K562 (cell line): ENCODE data around the gene CCL22. TPM values are rescaled to one million over a fixed set of nuclear protein-coding genes. Genes with fewer than 3 reads are reported as not detected.

Experiments
- ATAC-seq: fragments of 200-7000 bp; cut with Tn5 transposase; 3 replicates; pipeline ENCODE4 v1.9.1; 2020; ENCODE audit warnings: moderate library complexity
- BruUV-seq: library from RNA; stranded (reverse); fragments of 400-500 nt; replicated peaks from 2 replicates; lab custom pipeline; 2021; lab: Mats Ljungman, UMichigan
- CTCF ChIA-PET: fragments of 300-600 bp; formaldehyde crosslinking; extraction: SDS; loops from one replicate; lab custom pipeline; 2021; ENCODE audit warnings: low intra/inter-chr PET ratio; lab: Yijun Ruan, JAX
- POLR2A ChIA-PET: fragments of 300-600, 350-650 bp; sonication (Branson Sonifier 250); formaldehyde crosslinking; extraction: SDS; loops from one replicate; lab custom pipeline; 2021; ENCODE audit warnings: antibody characterized with exemption, inconsistent platforms; lab: Yijun Ruan, JAX
- DNase-seq, 4 experiments: peaks; one replicate each; pipeline versions ENCODE4 v3.0.0 to v3.0.0-alpha.2; 2011 to 2018; ENCODE audit warnings: low spot score in 3 of 4, mixed read lengths in 3 of 4; ENCODE audit errors: extremely low read depth in 1 of 4
- FAIRE-seq: peaks from 2 replicates; lab custom pipeline; 2011; peaks lifted over from hg19 to GRCh38; lab: Jason Lieb, UNC
- H2AFZ ChIP-seq: 2 replicates; pipeline ENCODE4 v1.6.0; 2011; ENCODE audit warnings: low read depth, low read length, control low read depth, inconsistent platforms
- H3K27ac ChIP-seq: fragments of 200-600 bp; 3 replicates; pipeline ENCODE4 v1.8.0; 2011; ENCODE audit warnings: low read depth, mild to moderate bottlenecking, control low read depth, inconsistent platforms, low read length, moderate library complexity, mixed read lengths; ENCODE audit errors: extremely low read depth
- H3K27me3 ChIP-seq, 2 experiments: fragments of 300-600 bp in 1 of 2; 2 replicates in 1 of 2; 3 replicates in 1 of 2; pipeline versions ENCODE4 v1.6.0 to v1.8.0; 2011; ENCODE audit warnings: inconsistent platforms in 2 of 2, low read length in 2 of 2, mild to moderate bottlenecking in 1 of 2, mixed read lengths in 1 of 2, moderate library complexity in 1 of 2; ENCODE audit not compliant: control insufficient read depth in 2 of 2, insufficient read depth in 2 of 2
- H3K36me3 ChIP-seq: fragments of 300-600 bp; 3 replicates; pipeline ENCODE4 v1.8.0; 2011; ENCODE audit warnings: mild to moderate bottlenecking, low read length, inconsistent platforms; ENCODE audit not compliant: control insufficient read depth, insufficient read depth
- H3K4me1 ChIP-seq, 2 experiments: fragments of 200-600 bp in 1 of 2; replicated peaks in 1 of 2; 2 replicates in 1 of 2; 3 replicates in 1 of 2; pipeline versions ENCODE4 v1.5.1 to v1.8.0; 2011; ENCODE audit warnings: inconsistent platforms in 2 of 2, low read length in 2 of 2, mild to moderate bottlenecking in 1 of 2, mixed read lengths in 1 of 2, moderate library complexity in 1 of 2; ENCODE audit not compliant: control insufficient read depth in 2 of 2, insufficient read depth in 2 of 2
- H3K4me2 ChIP-seq: 2 replicates; pipeline ENCODE4 v1.6.1; 2011; ENCODE audit warnings: low read length, control low read depth, inconsistent platforms, mixed read lengths; ENCODE audit not compliant: insufficient read depth
- H3K4me3 ChIP-seq: fragments of 200-600 bp; sonication (generic), shearing (Covaris generic); 2 replicates; pipeline ENCODE4 v1.5.1; 2016; ENCODE audit warnings: control low read depth, inconsistent platforms
- H3K79me2 ChIP-seq: fragments of 200-600 bp; 3 replicates; pipeline ENCODE4 v1.8.0; 2011; ENCODE audit warnings: low read length, inconsistent platforms; ENCODE audit not compliant: control insufficient read depth, insufficient read depth
- H3K9ac ChIP-seq, 2 experiments: 2 replicates each; pipeline versions ENCODE4 v1.6.0 to v1.6.1; 2011; ENCODE audit warnings: low read depth in 2 of 2, low read length in 2 of 2, control low read depth in 1 of 2, inconsistent platforms in 1 of 2, mild to moderate bottlenecking in 1 of 2, mixed read lengths in 1 of 2; ENCODE audit not compliant: insufficient read depth in 1 of 2
- H3K9me1 ChIP-seq: one replicate; pipeline ENCODE4 v1.6.0; 2011; ENCODE audit warnings: inconsistent platforms, mild to moderate bottlenecking, low read length, moderate library complexity; ENCODE audit not compliant: control insufficient read depth, insufficient read depth
- H3K9me3 ChIP-seq: replicated peaks from 2 replicates; pipeline ENCODE4 v1.5.1; 2011; ENCODE audit warnings: low read depth, low read length, inconsistent platforms; ENCODE audit not compliant: control insufficient read depth, insufficient read depth
- H4K20me1 ChIP-seq: replicated peaks from 2 replicates; pipeline ENCODE4 v1.6.1; 2011; ENCODE audit warnings: low read length, inconsistent platforms, mixed read lengths; ENCODE audit not compliant: control insufficient read depth, insufficient read depth
- CTBP1 ChIP-seq: fragments of 450-650 bp; IDR thresholded peaks from 2 replicates; pipeline ENCODE4 v1.6.1; 2016; ENCODE audit warnings: borderline replicate concordance
- FUS ChIP-seq: fragments of 200-400 bp; formaldehyde crosslinking; optimal IDR thresholded peaks from 2 replicates; pipeline ENCODE3; 2017; ENCODE audit warnings: low read depth, low read length
- GTF2A2 ChIP-seq: IDR thresholded peaks from 2 replicates; pipeline ENCODE4 v1.6.1; 2016; ENCODE audit warnings: mild to moderate bottlenecking, missing genetic modification characterization, missing compliant biosample characterization
- KDM2B ChIP-seq: fragments of 250-450 bp; sonication (Bioruptor Pico); IDR thresholded peaks from 2 replicates; pipeline ENCODE4 v1.8.0; 2021; ENCODE audit warnings: mild to moderate bottlenecking, moderate library complexity
- NFIX ChIP-seq: fragments of 250-450 bp; sonication (Bioruptor Pico); IDR thresholded peaks from 2 replicates; pipeline ENCODE4 v1.4.0; 2020; ENCODE audit warnings: low read depth, mild to moderate bottlenecking, moderate library complexity
- NFXL1 ChIP-seq: fragments of 450-650 bp; formaldehyde crosslinking; IDR thresholded peaks from 2 replicates; pipeline ENCODE4 v1.4.0; 2021; ENCODE audit warnings: mild to moderate bottlenecking
- PURB ChIP-seq: sonication (generic); formaldehyde crosslinking; IDR thresholded peaks from 2 replicates; pipeline ENCODE4 v1.9.0; 2021; ENCODE audit warnings: low read depth, mild to moderate bottlenecking, missing genetic modification reagents
- SIRT6 ChIP-seq: IDR thresholded peaks from one replicate; pipeline ENCODE4 v1.6.1; 2012; ENCODE audit warnings: low read depth, mild to moderate bottlenecking, control low read depth, inconsistent platforms, low read length, moderate library complexity
- TSHZ1 ChIP-seq: fragments of 250-450 bp; sonication (Bioruptor Pico); IDR thresholded peaks from 2 replicates; pipeline ENCODE4 v1.4.0; 2020; ENCODE audit warnings: mild to moderate bottlenecking, moderate library complexity
- UBTF ChIP-seq, 2 experiments: IDR thresholded peaks; 2 replicates each; pipeline ENCODE4 v1.6.1; 2012; ENCODE audit warnings: improper control_type of control experiment in 2 of 2, low read depth in 2 of 2, low read length in 2 of 2, borderline replicate concordance in 1 of 2
- ZNF395 ChIP-seq: fragments of 200-800 bp; sonication (Bioruptor generic); IDR thresholded peaks from 2 replicates; pipeline ENCODE4 v1.6.1; 2017; ENCODE audit warnings: missing genetic modification characterization, missing compliant biosample characterization
- ZNF75A ChIP-seq: fragments of 450-650 bp; formaldehyde crosslinking; IDR thresholded peaks from 2 replicates; pipeline ENCODE4 v1.4.0; 2020; ENCODE audit warnings: mild to moderate bottlenecking
- WGBS: fragments of 100-300 bp; shearing (Covaris generic); methylation state at CpG from one replicate; pipeline ENCODE4 v1.1.6; 2016; ENCODE audit warnings: low coverage, mixed read lengths; ENCODE audit not compliant: insufficient coverage; ENCODE audit errors: missing lambda C conversion rate; 5-methylcytosine and 5-hydroxymethylcytosine counted together
- in situ Hi-C: fragments of 300-500 bp; cut with MboI; formaldehyde crosslinking; loops from 4 replicates; pipeline ENCODE4 v1.15.0; 2018; ENCODE audit warnings: inconsistent platforms, mixed read lengths
- intact Hi-C: fragments of 100-400 bp; cut with micrococcal nuclease; formaldehyde crosslinking; loops from 2 replicates; pipeline ENCODE4 v1.14.2; 2022
- polyA plus RNA-seq, 8 experiments: library from polyadenylated mRNA; depleted of rRNA in 4 of 8; stranded (reverse) in 5 of 8; unstranded in 3 of 8; fragments of >200 nt; fragmentation: Nextera tagmentation in 2 of 8; fragmentation: Illumina TruSeq in 1 of 8; extraction: Ambion mirVana in 2 of 8; extraction: Trizol in 1 of 8; gene quantifications; 2 replicates each; pipeline versions ENCODE4 v1.2.1 to v1.2.3, GENCODE V29; 2011 to 2014; ENCODE audit warnings: inconsistent platforms in 1 of 8, missing spikeins in 1 of 8
- total RNA-seq, 7 experiments: library from RNA; depleted of rRNA in 6 of 7; stranded (reverse); fragments of >200 nt in 6 of 7; fragmentation: Illumina TruSeq in 2 of 7; extraction: Trizol in 2 of 7; gene quantifications; 2 replicates each; pipeline versions ENCODE4 v1.2.1 to v1.2.3, GENCODE V29; 2011 to 2021; ENCODE audit warnings: low replicate concordance in 1 of 7

CCL22 gene
- total and polyA plus RNA-seq, 9 of the 15 experiments (the other 6 are each of a cell fraction or from before 2014, with no cell fraction given) = 0.04 to 0.29 (median 0.06) TPM; not detected in 5

- ChIA-PET CTCF (interaction anchor here (0.6 kb wide), 1 partner anchor 123 kb away, joined by 3 read pairs; no protein-coding TSS in a partner anchor), POLR2A (no interaction called here)
- no TSS peak for BruUV-seq
- 2% methylated on average over 4 of the region's 4 CpGs for WGBS
- Histone ChIP-seq H3K27ac (no peak overlapping the region), H3K9me3 (no peaks in the 10 kb centered on the region; the same call in 1 of the 2 replicates), H3K36me3 (no peaks in the 10 kb centered on the region), H3K9ac (no peak overlapping the region), H4K20me1 (no peaks in the 10 kb centered on the region), H2AFZ (no peak overlapping the region), H3K4me1 (no peaks in the 10 kb centered on the region; a peak in 1 of 5 replicates), H3K79me2 (no peaks in the 10 kb centered on the region), H3K27me3 (peaks cover 0 to 41% of the 10 kb centered on the region in 2 experiments; a peak in 4 of 5 replicates), H3K4me3 (no peak overlapping the region), H3K4me2 (no peak overlapping the region), H3K9me1 (no peaks in the 10 kb centered on the region)
- DNase-seq (no peak), ATAC-seq (no peak), FAIRE-seq (no peak)
- intact Hi-C loops = no loop called here
- in situ Hi-C loops = no loop called here
- TF ChIP-seq NFIX (CRISPR knock-in tag) (no peak), NFXL1 (no peak), ZNF75A (CRISPR knock-in tag) (no peak), UBTF (IDR thresholded peaks at IDR 0.05; ENCODE audit: borderline replicate concordance in 1 of 2, low read depth in 2 of 2, low read length in 2 of 2) (no peak), CTBP1 (no peak), FUS (no peak), TSHZ1 (CRISPR knock-in tag) (no peak), PURB (no peak), ZNF395 (CRISPR knock-in tag) (no peak), SIRT6 (no peak), GTF2A2 (tag) (no peak), KDM2B (no peak)
These were observed 38.2 kb downstream of the CCL22 start for GRCh38 chr16:57396786-57397185.
